MCF 10A (cell line): ENCODE measurements around the gene CLDN24. TPM values are rescaled to one million over a fixed set of nuclear protein-coding genes. Genes with fewer than 3 reads are reported as not detected.

Experiments
- BruUV-seq: library from RNA; stranded (reverse); fragments of 400-500 nt; replicated peaks from 2 replicates; lab custom pipeline; 2021; lab: Mats Ljungman, UMichigan
- CTCF ChIA-PET: fragments of 300-600 bp; sonication (Branson Sonifier 250); formaldehyde crosslinking; extraction: SDS; loops from one replicate; lab custom pipeline; 2021; ENCODE audit warnings: antibody characterized with exemption, inconsistent platforms; lab: Yijun Ruan, JAX
- POLR2A ChIA-PET: fragments of 300-600, 350-650 bp; sonication (Branson Sonifier 250); formaldehyde crosslinking; extraction: SDS; loops from one replicate; lab custom pipeline; 2020; ENCODE audit warnings: antibody characterized with exemption, inconsistent platforms; lab: Yijun Ruan, JAX
- DNase-seq: peaks from one replicate; pipeline ENCODE4 v3.0.0-alpha.2; 2018; ENCODE audit not compliant: unreplicated experiment
- H3K27ac Mint-ChIP-seq: one replicate; pipeline ENCODE4 v1.8.0; 2022; ENCODE audit warnings: mild to moderate bottlenecking, low read depth, mixed read lengths; ENCODE audit not compliant: unreplicated experiment
- H3K27me3 Mint-ChIP-seq: one replicate; pipeline ENCODE4 v1.8.0; 2022; ENCODE audit warnings: mixed read lengths; ENCODE audit not compliant: insufficient read depth, unreplicated experiment
- H3K36me3 Mint-ChIP-seq: one replicate; pipeline ENCODE4 v1.8.0; 2022; ENCODE audit warnings: mild to moderate bottlenecking, moderate library complexity, mixed read lengths; ENCODE audit not compliant: insufficient read depth, unreplicated experiment
- H3K4me1 Mint-ChIP-seq: one replicate; pipeline ENCODE4 v1.8.0; 2022; ENCODE audit warnings: mixed read lengths; ENCODE audit not compliant: insufficient read depth, unreplicated experiment
- H3K4me3 Mint-ChIP-seq: one replicate; pipeline ENCODE4 v1.8.0; 2022; ENCODE audit warnings: mild to moderate bottlenecking, moderate library complexity, mixed read lengths; ENCODE audit not compliant: unreplicated experiment
- H3K9me3 Mint-ChIP-seq: one replicate; pipeline ENCODE4 v1.8.0; 2022; ENCODE audit warnings: mixed read lengths; ENCODE audit not compliant: unreplicated experiment
- intact Hi-C: fragments of 100-400 bp; cut with micrococcal nuclease; formaldehyde crosslinking; loops from 2 replicates; pipeline ENCODE4 v1.14.1; 2022
- total RNA-seq: library from RNA; stranded (reverse); gene quantifications from 2 replicates; pipeline ENCODE4 v1.2.3, GENCODE V29; 2022
- TF ChIP-seq, protein P1 (sequence below): fragments of 200-600 bp; IDR thresholded peaks from one replicate; pipeline ENCODE4 v1.8.0; 2022; ENCODE audit warnings: antibody characterized with exemption, mild to moderate bottlenecking; ENCODE audit not compliant: unreplicated experiment

CLDN24 gene
- total RNA-seq, 1 experiment from 2014 or later = not detected

GRCh38 chr4:183349673-183350072, 27.4 kb upstream of the CLDN24 start:
- peaks cover 5% of the 10 kb centered on the region for H3K4me1 Mint-ChIP-seq
- no peak for DNase-seq
- no peaks in the 10 kb centered on the region for H3K36me3 Mint-ChIP-seq
- ChIA-PET POLR2A (no interaction called here), CTCF (no interaction called here)
- no peak overlapping the region for H3K27ac Mint-ChIP-seq
- BruUV-seq = no TSS peak
- H3K9me3 Mint-ChIP-seq = no peaks in the 10 kb centered on the region
- TF ChIP-seq, protein P1, sequence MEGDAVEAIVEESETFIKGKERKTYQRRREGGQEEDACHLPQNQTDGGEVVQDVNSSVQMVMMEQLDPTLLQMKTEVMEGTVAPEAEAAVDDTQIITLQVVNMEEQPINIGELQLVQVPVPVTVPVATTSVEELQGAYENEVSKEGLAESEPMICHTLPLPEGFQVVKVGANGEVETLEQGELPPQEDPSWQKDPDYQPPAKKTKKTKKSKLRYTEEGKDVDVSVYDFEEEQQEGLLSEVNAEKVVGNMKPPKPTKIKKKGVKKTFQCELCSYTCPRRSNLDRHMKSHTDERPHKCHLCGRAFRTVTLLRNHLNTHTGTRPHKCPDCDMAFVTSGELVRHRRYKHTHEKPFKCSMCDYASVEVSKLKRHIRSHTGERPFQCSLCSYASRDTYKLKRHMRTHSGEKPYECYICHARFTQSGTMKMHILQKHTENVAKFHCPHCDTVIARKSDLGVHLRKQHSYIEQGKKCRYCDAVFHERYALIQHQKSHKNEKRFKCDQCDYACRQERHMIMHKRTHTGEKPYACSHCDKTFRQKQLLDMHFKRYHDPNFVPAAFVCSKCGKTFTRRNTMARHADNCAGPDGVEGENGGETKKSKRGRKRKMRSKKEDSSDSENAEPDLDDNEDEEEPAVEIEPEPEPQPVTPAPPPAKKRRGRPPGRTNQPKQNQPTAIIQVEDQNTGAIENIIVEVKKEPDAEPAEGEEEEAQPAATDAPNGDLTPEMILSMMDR = no peak
- H3K4me3 Mint-ChIP-seq = no peak overlapping the region
- H3K27me3 Mint-ChIP-seq = no peaks in the 10 kb centered on the region
- intact Hi-C loops = no loop called here

- ChIA-PET CTCF (no interaction called here), POLR2A (no interaction called here)
- TF ChIP-seq, protein P1 = no peak
- peaks cover 4% of the 10 kb centered on the region for H3K4me1 Mint-ChIP-seq
- no peak overlapping the region for H3K27ac Mint-ChIP-seq
- H3K4me3 Mint-ChIP-seq = no peak overlapping the region
- H3K27me3 Mint-ChIP-seq = no peaks in the 10 kb centered on the region
- peak; percentile 56 for DNase-seq
- intact Hi-C loops = no loop called here
- BruUV-seq = no TSS peak
- H3K36me3 Mint-ChIP-seq = no peaks in the 10 kb centered on the region
- H3K9me3 Mint-ChIP-seq = no peaks in the 10 kb centered on the region
Measured at GRCh38 chr4:183348706-183349659, 26.8 kb upstream of the CLDN24 start.

GRCh38 chr4:183348136-183348535, 25.9 kb upstream of the CLDN24 start:
- no peak for DNase-seq
- H3K27ac Mint-ChIP-seq = no peak overlapping the region
- no TSS peak for BruUV-seq
- H3K36me3 Mint-ChIP-seq = no peaks in the 10 kb centered on the region
- TF ChIP-seq, protein P1 = no peak
- H3K27me3 Mint-ChIP-seq = no peaks in the 10 kb centered on the region
- POLR2A ChIA-PET = no interaction called here
- no peaks in the 10 kb centered on the region for H3K4me1 Mint-ChIP-seq
- H3K4me3 Mint-ChIP-seq = no peak overlapping the region
- CTCF ChIA-PET = no interaction called here
- intact Hi-C loops = no loop called here
- H3K9me3 Mint-ChIP-seq = no peaks in the 10 kb centered on the region

DNA sequence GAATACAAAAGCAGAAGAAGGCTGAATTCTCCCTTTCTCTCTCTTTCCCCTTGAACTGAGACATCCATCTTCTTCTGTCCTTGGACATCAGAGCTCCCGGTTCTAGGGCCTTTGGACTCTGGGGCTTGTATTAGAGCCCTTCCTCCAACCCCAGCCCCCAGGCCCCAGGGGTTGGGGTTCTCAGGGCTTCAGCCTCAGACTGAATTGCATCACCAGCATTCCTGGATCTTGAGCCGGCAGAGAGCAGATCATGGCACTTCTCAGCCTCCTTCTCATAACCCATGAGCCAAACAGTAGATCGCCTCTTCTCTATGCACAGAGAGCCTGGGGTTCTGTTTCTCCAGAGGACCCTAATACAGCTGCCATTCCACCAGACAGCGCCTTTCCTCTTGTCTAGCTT, 25.3 kb upstream of the CLDN24 start:
- Mint-ChIP-seq H3K9me3 (no peaks in the 10 kb centered on the region), H3K4me3 (no peak overlapping the region), H3K27ac (no peak overlapping the region), H3K36me3 (no peaks in the 10 kb centered on the region), H3K4me1 (no peaks in the 10 kb centered on the region), H3K27me3 (no peaks in the 10 kb centered on the region)
- no peak for DNase-seq
- ChIA-PET POLR2A (no interaction called here), CTCF (interaction anchor here (0.6 to 0.7 kb wide), 2 partner anchors 9 to 20 kb away, joined by 3 to 4 read pairs; no protein-coding TSS in a partner anchor)
- TF ChIP-seq, protein P1 = no peak
- intact Hi-C loops = no loop called here
- no TSS peak for BruUV-seq
